Measurements from ENCODE around the gene IL11.
A peak's percentile ranks its signal among the peaks of the same experiment; 100 is the strongest.

The IL11 gene

GRCh38 chr19:55348317-55349034 is 21.8 kb downstream of the IL11 start:
- no peak for DNase-seq

- no peak for DNase-seq
These were observed 22.7 kb downstream of the IL11 start for GRCh38 chr19:55347442-55348009.

- DNase-seq = no peak
These were observed 23.4 kb downstream of the IL11 start for GRCh38 chr19:55346725-55347441.

- DNase-seq = no peak
These were observed 24.2 kb downstream of the IL11 start for GRCh38 chr19:55345818-55346724.

GRCh38 chr19:55345101-55345817 is 25.0 kb downstream of the IL11 start:
- DNase-seq = no peak

- no peak for DNase-seq
These were observed 25.8 kb downstream of the IL11 start for GRCh38 chr19:55344444-55344843.

- DNase-seq = no peak
These were observed 28.4 kb downstream of the IL11 start for GRCh38 chr19:55341595-55342531.

- DNase-seq = peak; percentile 84 to 95 (median 87)
These were observed 29.1 kb downstream of the IL11 start for GRCh38 chr19:55341171-55341588.

- peak in 2 of 3 donors; percentile 14 to 44 for DNase-seq
These were observed 29.5 kb downstream of the IL11 start for GRCh38 chr19:55340784-55341147.

GRCh38 chr19:55339889-55340783 is 30.1 kb downstream of the IL11 start:
- peak; percentile 13 to 75 (median 51) for DNase-seq

- peak; percentile 100 for DNase-seq
These were observed 31.0 kb downstream of the IL11 start, which contains the start of gene KMT5C for GRCh38 chr19:55339105-55339888. TSS of gene KMT5C (plus strand) at chr19:55339876. CDS start at chr19:55341937, 2,061 bp downstream.

GRCh38 chr19:55336101-55336500 is 34.2 kb downstream of the IL11 start:
- peak in 1 of 3 donors; percentile 14 for DNase-seq

- DNase-seq = no peak
These were observed 36.4 kb downstream of the IL11 start for GRCh38 chr19:55333870-55334269.

GRCh38 chr19:55329791-55330190 is 40.5 kb downstream of the IL11 start:
- DNase-seq = peak in 2 of 3 donors; percentile 63 to 65

- DNase-seq = peak; percentile 46 to 78 (median 75)
These were observed 41.4 kb downstream of the IL11 start for GRCh38 chr19:55328774-55329318.

GRCh38 chr19:55325172-55325571 is 45.1 kb downstream of the IL11 start, which contains the start of gene TMEM150B:
TSS of gene TMEM150B (minus strand) at chr19:55325341. CDS start at chr19:55321036, 4,305 bp downstream.
- DNase-seq = peak; percentile 81 to 82 (median 82)

- peak; percentile 43 to 60 (median 56) for DNase-seq
These were observed 45.6 kb downstream of the IL11 start for GRCh38 chr19:55324662-55325061.

- no peak for DNase-seq
These were observed 47.9 kb downstream of the IL11 start for GRCh38 chr19:55322204-55322885.
